Activated CD8-positive, alpha-beta memory T cell treated with anti-CD3 and anti-CD28 coated beads for 24 hours (primary cell): ENCODE results near the gene BIRC7.
"Not testable (repeated sequence)": the region's sequence is repeated elsewhere in the genome, so short reads cannot be mapped to it uniquely, and the experiment has no call there.

Source experiments
- DNase-seq: peaks from one replicate; pipeline ENCODE4 v3.0.0-alpha.2; 2020

The BIRC7 gene

DNA sequence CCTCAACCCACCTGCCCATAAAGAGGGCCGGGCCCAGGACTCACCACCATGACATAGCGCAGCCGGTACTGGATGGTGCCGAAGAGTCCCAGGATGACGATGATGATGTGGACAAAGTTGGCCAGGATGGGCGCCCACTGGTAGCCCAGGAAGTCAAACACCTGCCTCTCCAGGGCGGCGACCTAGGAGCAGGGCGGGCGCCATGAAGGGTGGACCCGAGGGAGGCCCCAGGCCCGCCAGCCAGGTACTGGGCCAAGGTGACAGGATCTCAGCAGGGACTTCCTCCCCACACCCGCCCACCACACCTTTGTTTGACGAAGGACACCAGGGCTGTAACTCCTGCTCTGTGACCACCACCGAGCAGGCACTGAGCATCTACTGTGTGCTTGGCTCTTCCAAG is 14.2 kb downstream of the BIRC7 start:
- DNase-seq: no peak

DNA sequence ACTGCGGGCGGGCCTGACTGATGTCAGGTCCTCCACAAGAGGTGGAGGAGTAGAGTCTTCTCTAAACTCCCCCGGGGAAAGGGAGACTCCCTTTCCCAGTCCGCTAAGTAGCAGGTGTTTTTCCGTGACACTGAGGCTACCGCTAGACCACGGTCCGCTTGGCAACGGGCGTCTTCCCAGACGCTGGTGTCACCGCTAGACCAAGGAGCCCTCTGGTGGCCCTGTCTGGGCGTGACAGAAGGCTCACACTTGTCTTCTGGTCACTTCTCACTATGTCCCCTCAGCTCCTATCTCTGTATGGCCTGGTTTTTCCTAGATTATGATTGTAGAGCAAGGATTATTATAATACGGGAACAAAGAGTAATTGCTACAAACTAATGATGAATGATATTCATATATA is 15.6 kb downstream of the BIRC7 start:
- DNase-seq: not testable (repeated sequence)

DNA sequence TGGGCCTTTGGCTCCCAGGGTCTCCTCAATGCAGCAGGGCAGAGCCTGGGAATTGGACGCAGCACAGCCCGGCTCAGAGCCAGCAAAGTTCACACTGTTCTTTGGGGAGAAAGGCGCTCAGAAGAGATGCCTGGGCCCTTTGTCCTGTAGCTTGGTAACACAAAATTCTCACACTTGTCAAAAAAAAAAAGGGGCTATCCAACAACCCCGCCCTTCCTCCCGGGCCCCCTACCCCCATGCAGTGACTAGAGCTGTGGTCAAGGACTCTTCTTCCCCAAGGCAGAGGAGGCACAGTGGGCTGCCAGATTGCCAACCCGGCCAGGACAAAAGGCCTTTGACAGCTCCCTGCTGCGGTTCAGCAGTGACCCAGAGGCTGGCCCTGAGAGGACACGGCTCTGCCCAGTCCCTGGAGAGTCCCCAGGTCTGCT is 16.6 kb downstream of the BIRC7 start:
- no peak for DNase-seq

DNA sequence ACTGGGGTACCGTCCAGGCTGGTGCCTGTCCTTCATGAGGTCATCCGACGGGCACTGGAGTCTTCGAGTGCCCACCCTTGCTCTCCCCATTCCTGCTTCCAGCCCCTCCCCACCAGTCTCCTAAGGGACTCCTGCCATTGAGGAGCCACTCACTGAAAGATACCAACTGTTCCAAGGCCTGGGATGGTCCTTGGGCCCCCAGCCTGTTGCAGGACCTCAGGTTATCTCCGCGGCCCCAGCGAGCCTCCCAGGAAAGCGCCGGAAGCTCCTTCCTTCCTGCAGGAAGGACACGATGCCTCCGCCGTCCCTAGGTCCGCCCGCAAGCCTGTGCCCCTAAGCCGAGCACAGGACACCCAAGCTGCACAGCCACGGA is 17.3 kb downstream of the BIRC7 start:
- no peak for DNase-seq

DNA sequence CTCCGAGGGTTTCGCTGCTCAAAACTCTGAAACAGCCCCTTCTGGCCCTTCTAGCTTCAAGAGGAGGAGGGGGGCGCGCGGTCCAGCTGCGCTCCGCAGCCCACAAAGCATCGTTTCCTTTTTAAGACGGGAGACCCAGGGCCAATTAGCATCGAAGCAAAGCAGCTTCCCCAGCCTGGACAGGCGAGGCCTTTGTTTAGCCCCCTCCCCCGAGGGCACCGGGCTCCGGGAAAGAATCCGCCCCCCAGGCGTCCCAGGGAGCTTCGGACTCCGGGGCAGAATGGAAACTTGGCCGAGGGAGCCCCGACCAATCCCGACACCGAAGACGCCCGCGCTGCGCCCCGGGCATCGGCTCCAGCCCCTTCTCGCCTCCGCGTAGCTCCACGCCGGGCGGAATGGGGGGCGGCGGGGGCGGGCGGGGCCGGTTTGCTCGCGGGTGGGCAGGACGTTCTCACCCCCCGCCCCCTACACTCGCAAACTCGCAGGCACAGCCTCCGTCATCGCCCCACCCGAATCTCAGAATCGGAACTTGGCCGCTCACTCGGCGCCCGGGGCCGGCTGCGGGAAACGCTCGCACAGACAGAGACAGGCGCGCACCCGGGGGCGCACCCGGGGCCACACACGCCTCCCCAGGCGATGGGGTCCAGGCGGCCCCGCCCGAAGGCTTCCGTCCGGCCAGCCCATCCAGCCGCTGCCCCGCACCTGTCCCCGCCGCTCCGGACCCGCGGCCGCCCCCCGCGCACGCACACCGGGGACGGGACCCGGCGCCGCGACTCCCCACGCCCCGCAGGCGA is 17.9 kb downstream of the BIRC7 start:
- DNase-seq: no peak

DNA sequence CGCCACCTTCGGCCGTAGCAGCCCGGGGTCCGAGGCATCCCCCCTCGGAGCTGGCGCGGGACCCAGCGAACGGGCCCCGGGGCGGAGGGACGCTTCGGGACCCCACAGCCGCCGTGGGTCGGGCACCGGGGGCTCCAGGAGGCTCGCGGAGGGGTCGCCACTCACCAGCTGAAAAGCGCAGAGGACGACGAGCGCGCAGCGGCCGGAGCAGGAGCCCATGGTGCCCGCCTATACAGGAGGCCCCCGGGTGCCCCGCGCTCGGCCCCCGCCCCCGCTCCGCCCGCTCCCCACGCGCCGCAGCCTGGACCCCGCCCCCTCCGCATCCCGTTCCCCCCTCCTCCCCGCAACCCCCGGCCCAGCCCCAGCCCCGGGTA is 18.5 kb downstream of the BIRC7 start, which contains the start of gene NKAIN4:
Gene NKAIN4, minus strand, starts transcription at position 232 of the 374 bp plus-strand sequence. Its CDS starts 13 bp downstream, at position 219.
- no peak for DNase-seq

DNA sequence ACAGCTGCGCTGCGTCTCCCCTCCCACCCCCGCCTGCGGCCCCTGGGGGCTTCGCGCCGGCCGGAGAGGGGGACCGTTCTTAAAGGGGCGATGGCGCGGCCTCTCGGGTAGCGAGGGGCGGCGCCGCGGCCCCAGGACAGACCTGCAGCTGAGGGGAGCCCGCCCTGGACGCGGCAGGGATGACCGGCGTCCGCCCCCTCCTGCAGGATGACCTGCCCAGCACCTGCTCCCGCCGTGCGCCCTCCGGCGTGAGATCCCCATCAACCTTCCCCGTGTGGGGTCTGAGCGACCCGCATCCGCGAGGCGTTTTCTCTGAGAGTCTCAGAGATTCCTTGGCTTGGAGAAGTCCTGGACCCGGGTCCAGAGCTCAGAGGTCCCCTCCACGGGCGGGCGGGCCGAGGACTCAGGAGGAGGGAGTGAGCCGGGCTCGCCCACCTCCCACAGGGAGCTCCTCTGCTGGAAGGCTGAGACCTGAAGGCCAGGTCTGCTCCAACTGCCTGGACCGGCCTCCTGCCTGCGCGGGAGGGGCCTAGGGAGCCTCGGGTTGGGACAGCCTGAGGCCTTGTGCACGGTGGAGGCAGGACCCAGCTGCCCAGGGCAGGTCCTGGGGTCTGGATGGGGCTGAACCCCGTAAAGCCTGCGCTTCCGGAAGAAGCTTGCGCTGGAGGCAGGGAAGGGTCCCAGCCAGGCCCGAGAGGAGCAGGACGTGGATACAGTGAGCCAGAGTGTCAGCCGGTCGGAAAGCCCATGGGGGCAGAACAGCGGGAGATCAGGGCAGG is 19.1 kb downstream of the BIRC7 start:
- no peak for DNase-seq

DNA sequence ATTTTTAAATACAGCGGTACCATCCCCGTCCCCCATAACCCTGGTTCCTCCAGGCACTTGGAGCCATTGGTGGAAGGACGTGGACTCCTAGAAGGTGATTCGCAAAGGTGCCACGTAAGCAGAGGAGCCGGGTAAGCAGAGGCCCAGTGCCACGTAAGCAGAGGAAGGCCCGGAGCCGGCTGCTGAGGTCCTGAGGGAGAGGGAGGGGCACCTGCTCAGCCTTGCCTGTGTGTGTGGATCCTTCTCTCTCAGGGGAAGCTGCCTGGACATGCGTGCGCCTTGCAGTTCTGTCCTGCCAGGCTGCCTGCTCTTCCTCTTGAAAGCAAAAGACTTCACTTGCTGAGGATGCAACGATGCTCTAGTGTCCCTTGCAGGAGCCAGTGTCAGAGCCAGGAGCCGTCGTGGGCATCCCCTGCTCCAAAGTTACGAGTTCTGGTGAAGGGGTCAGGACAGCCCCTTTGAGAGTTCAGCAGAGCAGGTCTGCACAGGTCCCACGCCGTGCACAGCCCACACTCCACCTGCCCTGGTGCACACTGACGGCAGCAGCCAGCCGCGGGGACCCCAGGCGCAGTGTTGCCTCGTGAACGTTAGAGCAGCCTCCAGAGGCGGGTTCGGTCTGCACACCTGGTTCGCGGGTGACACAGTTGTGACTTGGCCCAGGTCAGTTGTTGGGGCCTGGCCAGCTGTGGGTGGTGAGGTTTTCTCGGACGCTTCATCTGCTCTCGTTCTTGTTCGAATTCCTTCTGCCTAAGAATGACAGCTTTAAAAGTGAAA is 20.4 kb downstream of the BIRC7 start:
- DNase-seq: no peak

DNA sequence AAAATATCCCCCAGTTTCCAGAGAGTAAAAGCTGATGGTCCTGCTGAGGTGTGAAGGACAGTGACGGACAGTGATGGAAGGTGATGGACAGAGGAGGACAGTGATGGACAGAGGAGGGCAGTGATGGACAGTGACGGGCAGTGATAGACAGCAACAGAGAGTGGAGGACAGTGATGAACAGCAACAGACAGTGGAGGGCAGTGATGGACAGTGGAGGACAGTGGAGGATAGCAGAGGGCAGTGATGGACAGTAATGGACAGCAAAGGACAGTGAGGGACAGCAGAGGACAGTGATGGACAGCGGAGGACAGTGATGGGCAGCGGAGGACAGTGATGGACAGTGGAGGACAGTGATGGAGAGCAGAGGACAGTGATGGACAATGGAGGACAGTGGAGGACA is 21.2 kb downstream of the BIRC7 start:
- DNase-seq: no peak

DNA sequence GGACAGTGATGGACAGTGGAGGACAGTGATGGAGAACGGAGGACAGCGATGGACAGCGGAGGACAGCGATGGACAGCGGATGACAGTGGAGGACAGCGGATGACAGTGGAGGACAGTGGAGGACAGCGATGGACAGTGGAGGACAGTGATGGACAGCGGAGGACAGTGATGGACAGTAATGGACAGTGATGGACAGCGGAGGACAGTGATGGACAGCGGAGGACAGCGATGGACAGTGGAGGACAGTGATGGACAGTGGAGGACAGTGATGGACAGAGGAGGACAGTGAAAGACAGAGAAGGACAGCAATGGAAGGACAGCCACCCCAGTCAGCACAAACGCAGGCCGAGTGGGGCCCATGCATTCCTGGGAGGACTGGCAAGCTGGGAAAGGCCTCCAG is 21.9 kb downstream of the BIRC7 start:
- no peak for DNase-seq

DNA sequence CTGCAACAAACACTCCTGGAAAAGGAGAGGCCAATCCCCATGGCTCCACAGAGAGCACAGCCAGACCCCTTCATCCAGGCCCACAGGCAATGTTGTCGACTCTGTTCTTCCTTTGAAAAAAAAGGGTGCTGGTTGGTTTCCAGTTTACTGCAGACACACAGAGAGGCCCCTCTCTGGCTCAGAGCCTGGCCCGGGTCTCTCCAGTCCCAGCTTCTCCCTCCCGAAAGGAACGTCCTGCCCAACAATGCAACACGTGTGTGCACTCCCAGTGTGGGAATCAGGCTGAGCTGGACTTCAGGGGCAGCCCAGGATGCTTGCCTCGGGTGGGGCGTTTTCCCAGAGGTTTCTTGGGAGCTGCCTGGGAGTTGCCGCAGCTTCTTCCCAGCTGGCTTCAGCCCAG is 23.1 kb downstream of the BIRC7 start:
- DNase-seq: no peak

DNA sequence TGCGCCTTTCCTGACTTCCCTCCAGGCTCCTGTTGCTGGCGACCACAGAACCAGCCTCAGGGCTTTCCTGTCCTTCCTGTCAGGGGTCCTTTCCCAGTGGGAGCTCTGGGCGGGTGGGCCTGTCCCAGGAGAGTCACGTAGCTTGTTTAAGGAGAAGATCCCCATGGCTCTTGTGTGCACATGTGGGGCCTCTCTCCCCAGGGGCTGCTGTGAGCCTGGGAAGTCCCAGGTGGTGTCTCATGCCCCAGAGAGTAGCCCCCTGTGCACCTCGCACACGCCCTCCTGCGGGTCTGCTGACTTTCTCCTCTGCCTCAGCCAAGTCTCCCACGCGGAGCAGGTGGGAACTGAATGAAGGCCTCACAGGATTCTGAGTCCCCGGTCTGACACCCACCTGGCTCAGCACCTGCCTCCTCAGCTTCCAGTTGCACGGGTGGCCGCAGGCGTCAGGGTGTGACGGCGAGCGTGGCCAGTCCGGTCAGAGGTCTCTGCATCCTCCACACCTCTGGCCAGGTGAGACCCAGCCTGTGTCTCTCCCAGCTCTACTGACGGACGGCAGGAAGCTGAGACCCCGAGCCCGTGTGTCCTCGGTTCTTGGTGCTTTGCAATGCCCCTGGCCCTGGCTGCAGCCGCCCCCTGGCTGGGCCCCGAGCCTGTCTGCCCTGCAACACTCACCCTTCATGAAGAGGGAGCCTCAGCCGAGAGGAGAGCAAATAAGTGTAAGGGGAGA is 24.2 kb downstream of the BIRC7 start:
- DNase-seq: no peak

DNA sequence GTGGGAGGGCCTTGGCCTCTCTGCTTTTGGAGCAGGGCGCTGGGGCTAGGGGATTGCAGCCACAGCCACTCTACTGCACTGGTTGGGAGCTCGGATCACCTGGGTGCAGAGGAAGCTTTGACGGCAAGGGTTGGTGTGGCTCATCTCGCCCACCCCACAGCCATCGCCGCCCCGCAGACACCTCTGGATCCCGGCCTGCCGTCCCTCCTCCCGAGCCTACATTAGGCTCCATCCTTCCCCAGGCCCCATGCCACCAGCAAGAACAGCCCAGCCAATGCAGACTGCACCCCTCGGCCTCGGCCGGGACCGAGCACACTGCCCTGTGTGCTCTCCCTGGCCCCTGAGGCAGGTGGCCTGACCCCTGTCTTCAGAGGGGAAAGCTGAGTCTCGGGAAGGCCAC is 24.8 kb downstream of the BIRC7 start:
- no peak for DNase-seq

DNA sequence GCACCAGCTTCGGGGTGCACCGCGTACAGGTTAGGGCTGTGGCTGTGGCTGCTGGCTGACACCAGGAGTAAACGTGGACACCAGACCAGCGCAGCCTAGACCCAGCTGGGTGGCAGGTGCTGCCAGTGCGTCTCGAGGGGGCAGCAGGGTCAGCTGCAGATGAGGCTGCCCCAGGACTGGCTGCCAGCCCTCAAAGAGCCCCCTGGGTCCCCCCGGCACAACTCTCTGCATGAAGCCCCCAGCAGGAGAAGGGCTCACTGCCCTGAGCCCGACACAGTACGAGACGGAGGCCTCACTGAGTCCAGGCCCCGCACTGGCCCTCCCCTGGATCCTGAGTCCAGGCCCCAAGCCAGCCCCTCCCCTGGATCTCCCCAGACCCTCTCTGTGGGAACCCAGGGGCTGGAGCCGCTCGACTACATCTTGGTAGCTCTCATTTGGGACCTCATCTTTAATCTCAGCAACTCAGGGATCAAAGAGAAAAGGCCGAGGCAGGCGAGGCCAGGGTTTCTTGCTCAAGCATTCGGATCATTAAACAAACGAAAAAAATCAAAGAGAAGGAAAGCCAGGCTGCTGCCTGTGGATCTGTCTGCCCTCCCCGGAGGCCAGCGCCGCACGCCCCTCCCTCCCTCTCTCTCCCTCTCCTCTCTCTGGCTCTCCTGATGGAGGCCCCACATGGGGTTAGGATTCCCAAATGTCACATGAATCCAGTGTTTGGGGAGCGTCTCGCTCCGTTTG is 25.5 kb downstream of the BIRC7 start:
- DNase-seq: no peak

DNA sequence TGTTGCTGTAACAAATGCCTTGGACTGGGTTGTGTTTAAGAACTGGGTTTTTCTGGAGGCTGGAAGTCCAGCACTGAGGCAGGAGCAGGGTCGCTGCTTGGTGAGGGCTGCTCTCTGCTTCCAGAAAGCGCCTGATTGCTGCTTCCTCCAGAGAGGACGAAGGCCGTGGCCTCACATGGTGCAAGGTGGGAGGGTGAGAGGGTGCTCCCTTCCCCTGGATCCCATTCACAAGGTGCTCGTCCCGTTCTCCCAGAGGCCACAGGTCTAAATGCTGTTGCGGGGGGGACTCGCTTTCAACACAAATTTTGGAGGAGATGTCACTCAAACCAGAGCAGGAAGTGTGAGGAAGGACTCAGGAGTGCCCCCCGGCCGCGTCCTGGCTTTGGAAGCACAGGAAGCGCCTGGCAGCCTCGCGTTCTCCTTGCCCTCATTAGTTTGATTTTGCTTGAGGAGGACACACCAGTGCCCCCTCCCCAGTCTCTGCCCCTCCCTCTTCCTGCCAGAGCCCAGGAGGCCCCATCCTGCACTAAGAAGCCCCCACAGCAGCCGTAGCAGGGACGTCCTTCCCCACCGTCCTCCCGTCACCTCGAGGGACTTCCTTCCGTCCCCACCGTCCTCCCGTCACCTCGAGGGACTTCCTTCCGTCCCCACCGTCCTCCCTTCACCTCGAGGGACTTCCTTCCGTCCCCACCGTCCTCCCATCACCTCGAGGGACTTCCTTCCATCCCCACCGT is 26.3 kb downstream of the BIRC7 start:
- no peak for DNase-seq

DNA sequence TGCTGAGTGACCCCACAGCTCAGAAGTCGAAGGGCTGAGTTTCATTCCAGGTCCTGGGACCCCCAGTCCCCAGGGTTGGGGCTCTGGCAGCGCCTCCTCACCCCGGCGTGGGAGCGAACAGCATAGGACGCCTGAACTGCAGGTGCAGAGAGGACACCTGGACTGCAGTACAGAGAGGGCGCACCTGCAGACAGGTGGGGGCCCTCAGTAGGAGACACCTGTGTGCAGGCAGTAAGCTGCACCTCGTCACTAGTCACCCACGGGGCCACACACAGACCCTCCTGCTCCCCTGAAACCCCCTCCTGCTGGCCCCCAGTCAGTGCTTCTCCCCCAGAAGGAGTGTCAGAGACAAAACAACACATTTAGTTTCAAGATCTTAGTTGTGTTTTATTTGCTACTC is 27.1 kb downstream of the BIRC7 start:
- DNase-seq: no peak

DNA sequence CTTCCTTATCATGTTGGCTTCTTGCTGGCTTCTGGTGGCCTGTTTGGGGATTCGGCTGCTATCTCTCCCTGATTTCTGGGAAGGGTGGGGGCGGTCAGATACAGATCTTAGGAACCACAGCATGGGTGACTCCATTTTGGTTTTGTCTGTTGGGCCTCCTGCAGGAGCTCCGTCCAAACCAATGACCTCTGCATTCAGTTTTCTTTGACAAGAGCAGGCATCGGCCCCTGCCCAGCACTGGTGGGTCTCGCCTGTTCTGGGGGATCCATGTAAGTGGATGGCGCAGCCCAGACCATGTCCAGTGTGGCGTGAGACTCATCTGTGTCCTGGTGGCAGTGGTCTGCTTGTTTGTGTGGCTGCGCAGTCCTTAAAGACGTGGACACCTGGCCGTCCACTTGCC is 28.3 kb downstream of the BIRC7 start:
- no peak for DNase-seq

DNA sequence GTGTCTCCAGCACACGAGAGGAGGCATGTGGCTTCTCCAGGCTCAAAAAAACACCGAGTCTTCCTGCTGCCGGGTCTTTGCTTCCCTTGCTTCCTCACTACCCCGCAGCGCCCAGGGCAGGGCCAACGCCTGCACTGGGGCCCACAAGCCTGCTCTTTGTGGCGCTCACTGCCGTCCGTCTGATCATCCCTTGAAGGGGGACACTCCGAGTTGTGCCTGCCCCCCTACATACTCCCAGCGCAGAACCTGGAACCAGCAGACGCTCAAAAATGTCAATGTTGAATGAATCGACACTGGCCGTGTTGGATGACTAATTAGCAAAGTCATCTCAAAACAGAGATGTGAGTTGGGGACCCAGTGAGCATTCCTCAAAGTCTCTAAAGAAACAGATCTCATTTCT is 28.8 kb downstream of the BIRC7 start:
- no peak for DNase-seq

DNA sequence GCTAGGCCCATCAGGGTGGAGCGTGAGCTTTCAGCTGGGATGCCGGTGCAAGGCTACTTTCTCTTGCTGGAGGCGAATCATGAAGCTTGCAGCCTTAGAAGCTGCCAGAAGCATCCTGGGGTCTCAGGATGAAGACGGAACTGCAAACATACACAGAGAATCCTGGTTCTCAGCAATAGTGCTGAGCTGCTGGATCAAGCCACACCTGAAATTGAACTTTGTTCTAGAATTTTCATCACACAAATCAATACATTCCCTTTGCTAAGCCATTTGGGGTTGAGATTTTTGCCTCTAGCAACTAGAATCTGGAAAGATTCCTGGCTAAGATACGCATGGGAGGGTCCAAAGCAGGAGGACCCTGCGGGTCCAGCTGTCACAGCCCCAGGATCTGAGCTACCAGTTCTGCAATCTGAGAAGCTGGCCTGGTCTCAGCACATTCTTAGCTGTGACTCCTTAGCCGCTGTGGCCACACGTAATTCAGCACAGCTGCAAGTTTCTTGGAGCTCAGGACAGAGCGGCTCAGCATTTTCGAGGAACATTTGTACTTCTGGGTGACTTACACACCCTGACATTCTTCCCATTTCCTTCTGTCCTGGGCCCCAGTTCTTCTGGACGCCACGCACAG is 30.3 kb downstream of the BIRC7 start:
- no peak for DNase-seq

DNA sequence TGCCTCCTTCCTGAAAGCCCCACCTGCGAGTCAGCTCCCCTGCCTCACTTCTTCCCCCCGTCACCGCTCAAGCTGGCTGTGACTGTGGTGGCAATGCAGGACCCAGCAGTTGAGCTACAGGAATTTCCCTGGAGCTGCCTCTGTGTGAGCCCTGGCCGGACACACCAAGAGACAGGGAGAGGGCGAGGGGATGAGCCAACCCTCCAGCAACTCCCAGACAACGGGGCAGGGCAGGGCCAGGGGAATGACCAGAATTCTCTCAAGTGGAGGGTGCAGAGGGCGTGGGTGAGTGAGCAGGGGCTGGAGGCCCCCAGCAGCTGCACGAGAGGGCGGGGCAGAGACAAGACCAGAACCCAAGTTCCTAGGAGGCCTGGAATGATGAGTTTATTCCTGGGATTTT is 32.0 kb downstream of the BIRC7 start:
- DNase-seq: no peak

DNA sequence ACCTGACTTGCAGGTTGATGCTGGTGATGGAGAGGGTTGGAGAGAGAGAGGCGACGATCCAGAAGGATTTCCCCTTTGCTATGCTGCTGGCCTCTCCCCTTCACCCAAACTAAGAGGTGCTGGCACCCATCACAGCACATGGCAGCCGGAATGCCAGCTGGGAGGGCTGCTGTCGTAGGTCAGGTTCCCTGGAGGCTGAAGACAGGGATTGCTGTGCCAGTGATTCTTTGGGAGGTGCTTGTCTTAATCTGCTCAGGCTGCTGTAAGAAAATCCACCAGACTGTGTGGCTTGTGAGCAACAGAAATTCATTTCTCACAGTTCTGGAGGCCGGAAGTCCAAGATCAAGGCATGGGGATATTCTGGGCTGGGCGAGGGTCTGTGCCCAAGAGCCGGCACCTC is 32.6 kb downstream of the BIRC7 start:
- no peak for DNase-seq
